ENCODE results near the gene LDLRAD4.

The LDLRAD4 gene

DNA sequence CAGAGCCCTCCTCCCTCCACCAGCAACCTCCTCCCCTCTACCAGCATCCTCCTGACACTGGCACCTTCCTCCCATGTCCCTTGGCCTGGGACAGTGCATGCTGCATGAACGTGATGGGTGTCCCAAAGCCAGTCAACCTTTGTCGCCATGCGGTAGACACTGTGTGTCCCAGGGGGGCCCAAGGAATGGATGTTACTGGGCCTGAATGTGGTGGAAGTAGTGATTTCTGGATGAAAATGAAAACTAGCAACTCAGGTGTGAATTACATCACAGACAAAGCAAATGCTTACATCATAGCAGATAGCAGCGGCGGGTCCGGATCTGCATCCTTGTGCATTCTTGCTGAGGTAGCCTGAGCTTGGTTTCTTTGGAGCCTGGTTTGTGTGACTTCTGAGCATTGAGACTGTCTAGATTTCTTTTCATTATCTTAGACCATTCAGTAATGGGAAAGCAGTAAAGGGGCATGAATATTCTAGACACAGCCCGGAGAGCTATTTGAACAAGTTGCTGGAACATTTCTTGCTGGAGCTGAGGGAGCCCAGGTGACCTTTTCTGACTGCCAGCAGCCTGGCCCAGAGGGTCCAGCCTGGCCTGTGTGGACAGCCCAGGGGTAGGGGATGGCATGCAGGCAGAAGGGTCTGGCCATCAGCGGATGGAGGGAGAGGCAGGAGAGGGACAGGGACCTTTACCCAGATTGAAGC is 407.4 kb downstream of the LDLRAD4 start:
- DNase-seq: no peak

DNA sequence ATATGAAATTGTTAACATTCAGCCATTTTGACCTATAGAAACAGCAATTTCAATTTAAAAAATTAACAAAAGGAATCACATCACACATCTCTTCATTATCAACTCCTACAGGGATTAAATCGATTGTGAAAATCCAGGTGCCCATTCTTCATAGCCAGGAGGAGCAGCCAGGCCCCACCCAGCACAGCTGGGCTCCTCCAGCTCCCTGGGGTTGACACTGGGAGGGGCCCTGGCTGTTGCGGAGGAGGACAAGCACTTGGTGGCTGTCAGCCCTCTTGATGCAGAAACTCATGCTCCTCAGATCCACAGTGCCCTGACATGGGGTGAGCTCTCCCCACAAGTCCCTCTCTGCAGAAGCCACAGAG is 408.0 kb downstream of the LDLRAD4 start:
- no peak for DNase-seq

DNA sequence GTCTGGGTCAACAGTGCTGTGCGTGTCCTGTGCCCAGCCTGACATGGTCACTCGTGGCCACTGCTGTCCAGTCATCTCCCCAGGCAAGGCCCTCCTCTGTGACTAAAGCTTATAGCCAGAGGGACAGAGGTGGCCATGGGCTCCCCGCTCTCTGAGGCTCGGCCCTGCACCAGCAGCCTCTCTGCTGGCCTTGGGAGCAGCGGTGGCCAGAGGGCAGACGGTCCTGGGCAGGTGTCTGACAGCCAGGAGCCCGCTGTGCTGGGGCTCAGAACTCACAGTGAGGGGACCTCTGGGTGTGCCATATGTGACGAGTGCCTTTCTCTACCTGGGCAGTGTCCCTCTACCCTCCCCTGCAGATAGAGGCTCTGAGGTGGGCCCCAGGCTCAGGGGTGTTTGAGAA is 409.1 kb downstream of the LDLRAD4 start:
- no peak for DNase-seq

DNA sequence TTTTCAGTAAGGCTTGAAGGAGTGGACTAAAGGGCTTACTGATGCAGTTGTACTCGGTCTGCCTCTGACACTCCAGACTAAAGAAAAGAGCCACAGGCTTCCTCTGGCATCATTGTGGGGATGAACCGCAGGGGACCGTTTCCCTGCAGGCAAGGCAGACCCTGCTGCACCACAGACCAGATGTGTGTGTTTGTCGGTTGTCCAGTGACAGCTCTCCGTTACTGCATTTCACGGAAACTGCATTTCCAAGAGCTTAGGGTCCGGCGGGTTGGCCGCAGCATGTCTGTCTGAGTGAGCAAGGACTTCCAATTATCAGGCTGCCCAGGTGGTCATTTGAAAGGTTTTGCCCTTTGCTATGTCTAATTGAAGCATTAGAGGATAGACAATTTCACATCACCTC is 409.7 kb downstream of the LDLRAD4 start:
- no peak for DNase-seq

DNA sequence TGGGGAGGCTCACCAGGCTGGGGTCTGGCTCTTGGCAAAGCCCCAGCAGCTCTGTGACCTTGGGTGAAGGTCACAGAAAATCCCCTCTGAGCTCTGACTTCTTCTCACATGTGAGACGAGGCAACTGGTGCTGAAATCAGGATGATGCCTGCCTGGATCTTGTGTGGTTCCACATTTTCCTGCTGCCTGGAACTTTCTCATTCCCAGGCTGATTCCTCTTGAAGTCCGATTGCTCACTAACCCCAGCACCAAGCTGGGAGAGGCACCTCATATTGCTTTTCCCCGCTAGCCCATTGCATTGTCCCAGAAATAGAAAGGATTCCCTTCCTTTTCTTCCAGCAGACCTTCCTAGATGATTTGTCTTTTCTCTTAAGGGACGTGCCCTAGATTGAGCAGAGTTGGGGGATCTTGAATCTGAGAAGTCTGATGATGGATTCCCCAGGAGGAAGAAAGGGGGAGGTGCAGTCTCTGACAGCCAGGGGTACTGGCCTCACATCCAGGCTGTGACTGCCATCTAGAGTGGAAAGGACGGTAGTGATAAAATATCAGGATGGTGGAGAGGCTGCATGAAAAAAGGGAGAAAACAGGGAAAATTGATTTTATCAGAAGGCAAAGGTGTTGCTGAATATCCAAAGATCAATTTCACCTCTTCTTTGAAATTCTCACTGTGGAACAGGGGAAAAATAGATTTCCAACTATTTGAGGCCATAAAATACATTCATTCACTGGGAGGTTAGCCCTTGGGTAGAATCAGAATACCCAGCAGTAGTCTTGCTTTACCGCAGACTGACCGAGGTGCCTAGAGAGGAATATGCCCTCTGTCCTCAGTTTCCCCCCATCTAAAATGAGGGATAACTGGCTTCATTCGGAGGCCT is 411.5 kb downstream of the LDLRAD4 start:
- no peak for DNase-seq

DNA sequence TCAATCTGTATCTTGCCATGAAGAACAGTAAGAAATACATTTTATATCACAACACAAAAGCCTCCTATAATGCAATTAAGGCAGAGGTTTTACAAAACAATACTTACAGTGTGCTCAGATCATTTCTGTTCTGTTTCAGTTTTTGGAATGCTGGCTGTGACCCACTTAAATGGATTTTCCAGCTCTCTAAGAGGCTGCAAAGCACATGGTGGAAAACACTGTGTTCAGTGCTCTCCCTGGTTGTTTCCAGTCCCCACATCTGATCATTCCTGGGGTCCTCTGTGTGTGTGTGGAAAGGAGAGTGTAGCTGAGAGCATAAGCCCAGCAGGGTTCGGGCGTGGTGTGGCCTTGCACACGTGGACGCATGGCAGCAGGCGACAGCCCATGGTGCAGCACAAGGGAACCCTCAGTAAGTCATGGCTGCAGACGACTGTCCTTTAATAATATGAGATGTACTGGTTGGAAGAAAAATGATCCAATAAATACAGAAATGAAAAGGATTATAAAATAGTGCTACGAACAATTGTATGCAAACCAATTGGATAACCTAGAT is 412.2 kb downstream of the LDLRAD4 start:
- no peak for DNase-seq

DNA sequence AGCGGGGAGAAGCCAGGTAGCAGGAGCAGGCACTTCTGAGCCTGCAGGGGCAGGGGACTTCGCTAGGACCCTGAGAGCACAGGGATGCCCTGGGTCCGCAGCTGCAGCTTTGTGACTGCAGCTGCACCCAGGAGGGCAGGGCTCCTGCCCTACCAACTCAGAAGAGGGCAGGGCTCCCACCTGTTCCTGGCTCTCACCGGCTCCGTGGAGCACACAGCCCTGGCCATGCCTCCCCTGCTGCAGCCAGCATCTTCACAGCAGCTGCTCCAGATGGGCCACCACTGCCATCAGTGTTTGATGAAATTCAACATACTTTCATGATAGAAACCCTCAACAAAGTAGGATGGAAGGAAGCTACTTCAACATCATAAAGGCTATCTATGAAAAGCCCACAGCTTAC is 415.1 kb downstream of the LDLRAD4 start:
- DNase-seq: no peak

DNA sequence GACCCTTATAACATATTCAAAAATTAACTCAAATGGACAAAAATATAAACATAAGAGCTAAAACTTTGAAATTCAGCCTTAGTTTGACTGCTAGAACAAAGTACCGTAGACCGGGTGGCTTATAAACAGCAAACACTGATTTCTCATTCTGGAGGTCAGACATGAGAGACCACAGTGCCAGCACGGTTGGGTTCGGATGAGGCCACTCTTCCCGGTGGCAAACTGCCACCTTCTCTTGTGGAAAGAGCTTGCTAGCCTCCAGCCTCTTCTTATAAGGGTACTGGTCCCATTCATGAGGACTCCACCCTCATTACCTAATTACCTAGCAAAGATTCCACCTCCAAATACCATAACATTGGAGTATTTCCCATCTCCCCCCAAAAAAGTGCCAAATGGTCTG is 416.5 kb downstream of the LDLRAD4 start:
- DNase-seq: no peak

DNA sequence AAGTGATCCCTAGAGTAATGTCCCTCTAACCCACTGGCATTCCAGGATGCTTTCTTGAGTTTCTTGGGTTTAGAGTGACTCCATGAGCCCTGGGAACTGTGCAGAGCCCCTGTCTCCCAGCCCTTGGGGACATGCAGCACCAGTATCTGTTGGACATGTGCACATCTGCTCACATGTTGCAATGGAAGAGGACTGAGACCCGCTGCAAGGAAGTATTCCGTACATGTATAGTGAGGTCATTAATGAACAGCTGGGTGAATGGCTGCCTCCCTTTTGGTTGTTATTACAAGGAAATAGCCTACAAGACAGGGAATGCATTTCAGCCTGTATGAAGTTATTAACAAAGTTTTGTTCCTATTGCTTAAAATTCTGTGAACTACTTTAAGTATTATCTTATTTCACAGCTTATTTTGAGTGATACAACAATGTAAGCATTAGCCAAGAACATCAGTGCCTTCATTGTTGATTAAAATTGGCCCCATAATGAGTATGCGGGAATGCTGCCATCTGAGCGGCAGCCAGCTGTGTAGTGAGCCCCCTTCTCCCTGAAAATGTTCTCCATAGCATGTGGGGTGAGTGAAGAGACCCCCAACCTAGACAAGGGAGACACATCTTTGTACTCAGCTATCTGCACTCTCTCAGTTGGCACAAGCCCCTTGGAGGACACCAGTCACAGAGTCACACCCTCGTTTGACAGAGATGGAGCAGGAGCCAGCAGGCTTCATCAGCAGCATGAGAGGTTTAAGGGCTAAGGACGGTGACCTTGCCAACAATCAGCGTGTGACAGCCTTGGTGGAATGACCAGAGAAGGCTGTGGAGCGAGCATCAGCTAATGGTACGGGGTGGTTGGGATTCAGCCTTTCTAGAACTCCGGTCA is 420.4 kb downstream of the LDLRAD4 start:
- no peak for DNase-seq

DNA sequence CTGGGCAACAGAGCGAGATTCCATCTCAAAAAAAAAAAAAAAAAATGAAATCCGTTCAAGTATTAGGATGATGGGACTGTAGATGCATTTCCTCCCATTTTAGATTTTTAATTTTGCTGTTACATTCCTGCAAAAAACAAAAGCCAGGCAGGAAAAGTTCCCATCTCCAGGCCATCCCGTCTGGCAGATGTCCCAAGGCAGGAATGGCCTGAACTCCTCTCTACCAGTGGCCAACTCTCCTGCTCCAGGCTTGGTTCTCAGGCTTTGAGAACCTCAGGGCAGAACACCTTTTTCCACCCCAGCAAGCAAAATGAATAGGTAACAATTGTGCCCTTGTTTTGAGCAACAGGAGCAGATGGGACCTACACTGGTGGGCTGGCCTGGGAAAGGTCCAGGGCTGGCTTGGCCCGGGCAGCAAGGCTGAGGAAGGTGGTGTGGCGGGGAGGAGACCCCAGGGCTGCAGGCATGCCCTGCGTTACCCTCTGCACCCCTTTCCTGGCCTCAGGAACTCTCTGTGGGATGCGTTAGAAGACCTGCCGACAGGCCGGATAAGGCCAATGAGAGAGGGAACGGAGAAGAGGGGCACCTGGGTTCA is 421.8 kb downstream of the LDLRAD4 start:
- DNase-seq: no peak

DNA sequence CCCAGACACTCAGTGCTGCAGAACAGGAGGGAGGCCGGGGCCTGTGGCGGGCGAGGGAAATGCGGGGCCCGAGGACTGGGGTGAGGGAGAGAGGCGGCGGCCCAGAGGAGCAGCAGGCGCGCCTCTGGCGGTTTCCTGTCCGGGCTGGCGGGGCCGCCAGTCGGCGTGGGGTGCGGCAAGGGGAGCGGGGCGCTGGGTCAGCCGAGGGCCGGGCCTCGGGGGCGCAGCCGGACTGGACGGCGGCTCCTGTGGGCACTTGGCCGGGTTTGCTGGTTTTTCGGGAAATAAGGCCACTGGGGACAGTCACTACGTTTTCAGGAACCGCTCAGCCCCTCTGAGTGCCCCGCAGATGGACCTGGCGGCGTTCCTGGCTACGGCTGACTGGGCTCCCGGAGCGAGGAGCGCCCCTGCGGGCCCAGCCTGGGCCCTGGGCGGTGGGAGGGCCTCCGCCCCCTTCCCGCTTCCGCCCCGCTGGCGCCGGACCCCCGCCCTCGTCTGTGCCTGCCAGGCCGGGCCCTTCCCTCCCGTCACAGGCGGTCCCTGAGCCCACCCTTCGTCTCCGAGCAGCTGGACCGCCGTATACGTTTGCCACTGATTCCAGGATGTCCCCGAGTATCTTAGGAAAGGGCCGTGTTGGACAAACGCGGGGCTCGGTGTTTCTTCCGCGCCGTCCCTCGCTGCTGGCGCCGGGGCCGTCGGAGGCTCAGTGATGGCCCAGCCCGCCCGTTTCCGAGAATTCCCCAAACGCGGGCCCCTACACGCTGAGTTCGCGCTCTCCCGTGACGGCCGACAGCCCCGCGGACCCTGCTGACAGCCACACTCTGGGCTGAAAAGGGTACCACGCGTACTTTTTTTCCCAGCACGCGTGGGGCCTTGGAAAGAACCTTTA is 423.2 kb downstream of the LDLRAD4 start:
- DNase-seq: no peak

DNA sequence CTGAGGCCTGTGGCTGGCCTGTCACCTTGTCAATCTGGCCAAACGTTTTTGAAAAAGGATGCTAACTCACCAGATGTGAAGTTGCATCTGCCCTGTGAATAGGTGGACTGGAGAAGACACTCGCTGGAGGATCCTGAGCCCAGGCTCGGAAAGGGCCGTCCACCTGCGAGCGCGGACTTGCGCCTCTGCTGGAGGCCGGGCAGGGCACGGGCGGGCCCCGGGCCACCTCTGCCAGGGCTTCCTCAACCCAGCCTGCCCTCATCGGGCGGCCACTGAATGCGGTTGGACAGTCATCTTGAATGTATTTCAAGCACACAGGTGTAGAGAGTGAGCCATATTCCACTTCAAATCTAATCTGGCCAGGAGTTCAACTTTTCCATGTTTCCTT is 423.9 kb downstream of the LDLRAD4 start:
- DNase-seq: no peak

DNA sequence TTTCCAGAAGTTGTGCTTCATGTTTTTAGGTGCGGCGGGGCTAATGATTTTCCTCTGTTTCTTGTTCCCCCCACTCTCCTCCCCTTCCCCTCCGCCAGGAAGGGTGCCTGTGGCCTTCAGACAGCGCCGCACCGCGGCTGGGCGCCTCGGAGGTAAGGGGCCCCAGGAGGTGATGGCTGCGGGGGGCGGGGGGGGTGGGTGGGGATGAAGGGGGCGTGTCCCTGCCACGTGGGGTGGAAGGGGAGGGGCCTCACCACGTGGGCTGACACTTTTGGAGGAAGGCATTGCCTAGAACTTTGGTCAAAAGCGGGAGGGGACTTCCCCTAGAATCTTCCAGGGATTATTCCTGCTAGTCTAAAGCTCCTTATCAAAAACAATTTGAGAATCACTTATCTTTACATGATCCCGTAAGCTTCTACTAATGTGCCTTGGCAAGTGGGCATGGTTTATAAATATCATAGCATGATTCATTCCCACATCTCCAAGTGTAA is 424.7 kb downstream of the LDLRAD4 start:
- DNase-seq: no peak

DNA sequence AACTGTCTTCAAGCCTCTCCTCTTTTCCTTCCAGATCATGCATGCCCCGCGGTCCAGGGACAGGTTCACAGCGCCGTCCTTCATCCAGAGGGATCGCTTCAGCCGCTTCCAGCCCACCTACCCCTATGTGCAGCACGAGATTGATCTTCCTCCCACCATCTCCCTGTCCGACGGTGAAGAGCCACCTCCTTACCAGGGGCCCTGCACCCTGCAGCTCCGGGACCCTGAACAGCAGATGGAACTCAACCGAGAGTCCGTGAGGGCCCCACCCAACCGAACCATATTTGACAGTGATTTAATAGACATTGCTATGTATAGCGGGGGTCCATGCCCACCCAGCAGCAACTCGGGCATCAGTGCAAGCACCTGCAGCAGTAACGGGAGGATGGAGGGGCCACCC is 426.5 kb downstream of the LDLRAD4 start:
- no peak for DNase-seq

DNA sequence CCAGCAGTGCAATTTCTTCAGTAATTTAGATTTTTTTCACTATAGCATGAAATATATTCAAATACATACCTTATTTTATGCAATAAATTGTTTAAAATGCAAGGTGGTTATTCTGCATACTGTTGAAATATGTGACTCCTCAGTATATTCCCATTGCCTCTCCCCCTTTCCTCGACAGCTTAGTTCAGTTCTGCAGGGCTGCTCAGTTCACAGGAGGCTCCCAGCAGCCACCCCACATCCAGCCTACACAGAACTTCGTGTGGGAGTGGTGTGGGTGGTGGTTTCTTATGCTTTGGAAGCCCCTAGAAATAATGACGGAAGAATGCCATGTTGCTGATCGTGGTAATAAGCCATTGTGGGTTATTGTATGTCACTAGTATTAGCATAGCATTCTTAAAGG is 428.1 kb downstream of the LDLRAD4 start:
- DNase-seq: no peak

DNA sequence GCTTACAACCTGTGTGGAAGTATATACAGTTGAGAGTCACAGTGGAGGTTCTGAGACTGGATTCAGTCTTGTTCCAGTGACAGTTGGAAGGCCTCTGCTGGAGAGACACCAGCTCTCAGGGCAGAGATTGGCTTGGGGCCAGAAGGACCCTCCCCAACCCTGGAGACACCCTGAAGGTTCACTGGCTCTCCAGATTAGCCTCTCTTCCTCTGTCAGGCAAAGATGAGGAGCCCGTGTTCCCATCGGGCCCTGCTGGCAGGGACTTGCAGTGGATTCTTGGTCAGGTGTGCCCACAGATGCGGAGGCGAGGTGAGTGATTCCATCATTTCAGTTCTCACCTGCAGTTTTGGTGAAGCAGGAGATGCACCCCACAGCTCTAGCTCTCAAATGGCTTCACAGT is 429.2 kb downstream of the LDLRAD4 start:
- no peak for DNase-seq

DNA sequence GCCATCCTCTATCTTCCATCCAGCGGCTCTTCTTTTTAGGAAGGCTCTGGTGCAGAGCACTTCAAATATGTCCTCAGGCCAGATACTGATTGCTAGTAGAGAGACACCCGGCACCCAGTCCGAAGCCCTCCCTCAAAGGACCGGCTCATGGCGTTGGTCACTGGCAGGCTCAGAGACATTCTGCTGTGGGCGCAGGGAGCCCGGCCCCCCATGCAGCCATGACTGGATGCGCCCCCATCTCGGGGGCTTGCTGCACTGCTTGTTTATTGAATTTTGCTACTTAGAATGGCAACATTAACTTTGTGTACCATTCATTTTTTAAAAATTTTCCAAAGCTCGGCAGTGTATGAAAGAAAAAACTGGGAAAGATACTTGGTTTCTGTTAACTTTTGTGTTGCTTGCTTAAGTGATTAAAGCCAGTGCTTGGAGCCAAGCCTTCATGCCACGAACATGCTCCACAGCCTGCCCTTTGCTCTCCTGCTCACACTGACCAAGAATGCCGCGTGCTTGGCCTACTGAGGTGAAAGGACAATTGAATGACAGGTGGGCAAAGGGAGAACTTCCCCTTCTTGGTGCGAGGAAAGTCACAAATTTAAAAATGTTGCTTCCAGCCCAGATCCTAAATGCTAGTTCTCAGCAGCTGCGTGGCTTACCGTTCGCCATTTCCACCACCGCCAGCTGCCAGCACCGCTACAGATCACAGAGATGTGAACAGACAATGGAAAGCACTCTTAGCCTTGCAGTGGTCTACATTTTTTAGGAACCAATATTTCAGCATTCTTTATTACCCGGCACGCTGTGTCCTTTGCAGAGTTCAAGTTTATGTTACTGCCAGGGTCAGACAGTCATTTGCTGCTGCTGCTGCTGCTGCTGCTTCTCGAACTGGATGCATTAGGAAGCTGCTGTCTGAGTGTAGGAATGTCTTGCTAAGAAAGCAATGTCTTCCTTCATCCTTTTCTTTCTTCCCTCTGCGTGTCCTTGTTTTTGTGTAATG is 431.1 kb downstream of the LDLRAD4 start:
- no peak for DNase-seq

DNA sequence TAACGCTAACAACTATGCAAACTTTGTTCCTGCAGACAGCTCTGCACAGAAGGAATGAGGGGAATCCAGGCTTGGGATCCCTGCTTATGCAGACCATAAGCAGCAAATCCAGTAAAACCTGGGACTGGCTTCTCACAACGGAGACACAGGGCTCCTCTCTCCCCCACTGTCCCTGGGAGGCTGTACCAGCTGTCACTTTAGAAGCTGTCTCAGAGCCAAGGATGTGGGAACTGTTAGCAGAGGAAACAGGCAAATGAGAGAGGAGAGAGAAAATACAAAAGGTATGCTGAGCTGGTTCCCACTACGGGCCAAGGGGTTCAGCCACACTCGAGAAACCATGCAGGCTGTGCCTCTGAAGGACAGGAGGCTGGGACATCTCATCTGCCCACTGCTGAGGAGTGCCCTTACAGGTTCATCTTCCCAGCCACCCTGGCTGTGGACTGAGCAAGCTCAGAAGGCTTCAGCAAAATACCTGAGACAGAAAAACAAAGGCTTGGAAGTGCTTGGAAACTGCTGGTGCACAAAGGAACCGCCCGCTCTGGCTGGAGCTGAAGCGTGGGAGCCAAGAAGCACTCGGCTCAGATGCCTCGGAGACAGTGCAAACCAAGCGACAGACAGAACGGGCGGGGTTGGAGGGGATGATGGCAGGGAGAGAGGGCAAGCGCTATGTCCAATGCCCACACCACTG is 435.3 kb downstream of the LDLRAD4 start:
- DNase-seq: no peak

DNA sequence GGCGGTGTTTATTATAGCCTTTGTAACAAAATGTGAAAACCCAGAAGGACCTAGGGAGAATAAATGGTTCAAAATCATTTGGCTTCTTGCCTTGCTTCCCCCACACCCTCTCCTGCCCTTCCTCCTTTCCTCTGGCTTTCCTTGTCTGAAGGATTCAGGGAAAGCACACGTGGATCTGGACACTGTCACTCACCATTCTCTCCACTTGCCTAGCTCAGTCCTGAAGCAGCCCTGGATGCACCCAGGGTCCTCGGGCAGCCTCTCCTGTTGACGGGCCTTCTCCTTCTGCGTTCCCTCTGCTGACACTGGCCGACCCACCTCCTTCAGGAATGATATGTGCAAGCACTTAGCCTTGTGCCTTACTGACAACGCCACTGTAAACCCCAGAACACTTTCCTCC is 439.4 kb downstream of the LDLRAD4 start:
- DNase-seq: no peak

Measured in stimulated activated CD4-positive, alpha-beta T cell treated with anti-CD3 and anti-CD28 coated beads, Interleukin-2, amount 100 ng/mL, for 48 hours (primary cell).